SK-N-SH treated with all-trans-retinoic acid at 6 μM for 48 hours (cell line): Measurements from ENCODE around the gene CHPF2.

Experiments used
- CSDC2 ChIP-seq: fragments of 250-450 bp; sonication (Bioruptor Pico); IDR thresholded peaks from 2 replicates; pipeline ENCODE4 v1.5.0; 2020; ENCODE audit warnings: mild to moderate bottlenecking, moderate library complexity
- ISL1 ChIP-seq: fragments of 250-450 bp; sonication (Bioruptor Pico); IDR thresholded peaks from 2 replicates; pipeline ENCODE4 v2.1.2; 2022; ENCODE audit warnings: mild to moderate bottlenecking, moderate library complexity
- PPARA ChIP-seq: fragments of 250-450 bp; sonication (Bioruptor Pico); IDR thresholded peaks from 2 replicates; pipeline ENCODE4 v1.5.0; 2020; ENCODE audit warnings: mild to moderate bottlenecking, borderline replicate concordance
- SNAI2 ChIP-seq: fragments of 250-450 bp; sonication (Bioruptor Pico); IDR thresholded peaks from 2 replicates; pipeline ENCODE4 v1.5.0; 2020; ENCODE audit warnings: mild to moderate bottlenecking, moderate library complexity
- ZNF565 ChIP-seq: fragments of 450-650 bp; formaldehyde crosslinking; conservative IDR thresholded peaks from 2 replicates; pipeline ENCODE4 v1.5.0; 2020; ENCODE audit warnings: low read depth, mild to moderate bottlenecking, moderate library complexity

DNA sequence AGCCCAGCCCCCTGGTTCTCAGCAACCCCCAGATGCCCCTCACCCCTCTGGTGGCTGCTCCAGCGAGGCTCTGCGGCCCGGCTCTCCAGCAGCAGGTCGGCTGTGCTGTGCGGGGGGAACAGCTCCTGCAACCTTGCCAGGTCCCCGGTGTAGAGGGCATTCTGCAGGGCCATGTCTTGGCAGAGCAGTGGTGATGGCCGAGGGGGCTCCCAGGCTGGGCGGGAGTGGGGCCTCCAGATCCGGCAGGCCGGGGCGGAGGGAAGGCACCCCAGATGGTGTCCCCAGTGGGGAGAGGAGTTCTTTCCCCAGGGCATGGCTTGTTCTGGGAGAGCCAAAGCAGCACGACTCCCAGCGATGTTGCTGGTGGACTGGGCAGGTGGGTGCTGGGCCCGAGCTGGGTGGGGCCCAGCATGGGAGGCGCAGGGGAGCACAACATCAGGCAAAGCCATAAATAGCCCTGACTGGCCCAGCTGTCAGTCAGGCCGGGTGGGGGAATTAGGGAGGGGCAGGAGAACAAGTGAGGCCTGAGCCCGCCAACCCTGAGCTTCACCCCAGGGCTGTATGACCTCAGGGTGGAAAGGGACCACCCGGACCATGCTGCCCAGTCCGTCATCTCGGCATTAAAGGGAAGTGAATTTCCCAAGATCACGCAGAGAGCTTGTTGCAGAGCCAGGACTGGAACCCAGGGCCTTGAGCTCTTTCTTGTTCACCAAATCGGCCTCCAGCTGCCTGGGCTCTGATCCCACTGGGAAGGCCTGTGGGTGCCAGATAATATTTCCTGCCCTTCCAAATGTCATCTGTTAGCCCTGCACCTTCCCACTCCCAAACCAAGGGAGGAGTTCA, 44.7 kb upstream of the CHPF2 start:
- TF ChIP-seq ZNF565 (CRISPR knock-in tag): no peak
- TF ChIP-seq SNAI2 (CRISPR knock-in tag): no peak
- no peak for TF ChIP-seq CSDC2 (CRISPR knock-in tag)
- no peak for TF ChIP-seq PPARA (CRISPR knock-in tag)
- no peak for TF ChIP-seq ISL1 (CRISPR knock-in tag)
